Body of pancreas (tissue), 4 donors: ENCODE results near the gene KRT25.

Experiments used
- POLR2A ChIP-seq, 3 donors: fragments of 450-650 bp; IDR thresholded peaks; one replicate each; pipeline ENCODE4 v1.6.1; 2016; ENCODE audit warnings: antibody characterized with exemption in 3 of 3, mild to moderate bottlenecking in 2 of 3
- TF ChIP-seq, protein P1 (sequence below), 7 experiments: fragments of 450-650 bp in 4 of 7; fragments of 200-600 bp in 3 of 7; sonication (generic) in 3 of 7; IDR thresholded peaks; one replicate each; pipeline ENCODE4 v1.5.1; 2016 to 2019; ENCODE audit warnings: antibody characterized with exemption in 7 of 7

DNA sequence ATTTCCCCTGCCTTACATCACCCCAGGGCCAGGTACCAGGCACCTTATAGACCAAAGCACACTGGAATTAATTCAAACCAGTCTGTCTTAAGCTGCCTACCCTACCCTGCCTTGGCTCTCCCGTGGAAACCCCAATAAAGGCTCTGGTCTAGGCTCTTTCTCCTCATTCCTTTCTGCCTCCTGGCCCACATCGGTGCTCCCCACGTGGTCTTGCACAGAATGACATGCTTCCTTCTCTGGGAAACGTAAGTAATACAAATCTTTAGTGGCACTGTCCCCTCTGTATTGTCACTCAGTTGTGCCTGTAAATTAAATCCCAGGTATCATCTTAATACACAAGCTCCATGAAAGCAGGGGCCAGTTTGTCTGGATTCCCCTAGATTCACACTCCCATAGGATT, 16.6 kb downstream of the KRT25 start:
- TF ChIP-seq, protein P1, sequence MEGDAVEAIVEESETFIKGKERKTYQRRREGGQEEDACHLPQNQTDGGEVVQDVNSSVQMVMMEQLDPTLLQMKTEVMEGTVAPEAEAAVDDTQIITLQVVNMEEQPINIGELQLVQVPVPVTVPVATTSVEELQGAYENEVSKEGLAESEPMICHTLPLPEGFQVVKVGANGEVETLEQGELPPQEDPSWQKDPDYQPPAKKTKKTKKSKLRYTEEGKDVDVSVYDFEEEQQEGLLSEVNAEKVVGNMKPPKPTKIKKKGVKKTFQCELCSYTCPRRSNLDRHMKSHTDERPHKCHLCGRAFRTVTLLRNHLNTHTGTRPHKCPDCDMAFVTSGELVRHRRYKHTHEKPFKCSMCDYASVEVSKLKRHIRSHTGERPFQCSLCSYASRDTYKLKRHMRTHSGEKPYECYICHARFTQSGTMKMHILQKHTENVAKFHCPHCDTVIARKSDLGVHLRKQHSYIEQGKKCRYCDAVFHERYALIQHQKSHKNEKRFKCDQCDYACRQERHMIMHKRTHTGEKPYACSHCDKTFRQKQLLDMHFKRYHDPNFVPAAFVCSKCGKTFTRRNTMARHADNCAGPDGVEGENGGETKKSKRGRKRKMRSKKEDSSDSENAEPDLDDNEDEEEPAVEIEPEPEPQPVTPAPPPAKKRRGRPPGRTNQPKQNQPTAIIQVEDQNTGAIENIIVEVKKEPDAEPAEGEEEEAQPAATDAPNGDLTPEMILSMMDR (IDR thresholded peaks at IDR 0.05), result no peak
- no peak for TF ChIP-seq POLR2A (IDR thresholded peaks at IDR 0.05)
